ENCODE data around the gene KIF5A.
A peak's percentile ranks its signal among the peaks of the same experiment; 100 is the strongest.

The KIF5A gene

DNA sequence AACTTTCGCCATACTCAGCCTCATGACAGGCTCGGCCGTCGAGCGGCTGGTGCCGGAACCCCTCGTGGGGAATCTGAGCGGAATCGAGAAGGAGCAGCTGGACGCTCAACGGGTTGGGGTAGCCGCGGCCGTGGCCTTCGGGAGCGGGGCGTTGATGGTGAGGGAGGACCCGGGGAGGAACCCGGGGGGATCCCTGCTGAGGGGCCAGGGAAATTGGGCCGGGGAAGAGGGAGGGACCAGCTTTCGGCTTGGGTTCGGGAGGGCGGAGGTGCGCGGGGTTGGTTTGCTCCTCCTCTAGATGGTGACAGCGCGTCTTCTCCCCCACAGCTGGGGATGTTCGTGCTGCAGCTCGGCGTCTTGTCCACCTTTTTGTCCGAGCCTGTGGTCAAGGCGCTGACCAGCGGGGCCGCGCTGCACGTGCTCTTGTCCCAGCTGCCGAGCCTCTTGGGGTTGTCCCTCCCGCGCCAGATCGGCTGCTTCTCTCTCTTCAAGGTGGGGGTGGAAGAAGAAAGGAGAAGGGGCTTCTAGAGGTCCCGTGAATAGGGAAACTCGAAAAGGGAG lies 71.2 kb downstream of the KIF5A start:
- TF ChIP-seq, protein P1, sequence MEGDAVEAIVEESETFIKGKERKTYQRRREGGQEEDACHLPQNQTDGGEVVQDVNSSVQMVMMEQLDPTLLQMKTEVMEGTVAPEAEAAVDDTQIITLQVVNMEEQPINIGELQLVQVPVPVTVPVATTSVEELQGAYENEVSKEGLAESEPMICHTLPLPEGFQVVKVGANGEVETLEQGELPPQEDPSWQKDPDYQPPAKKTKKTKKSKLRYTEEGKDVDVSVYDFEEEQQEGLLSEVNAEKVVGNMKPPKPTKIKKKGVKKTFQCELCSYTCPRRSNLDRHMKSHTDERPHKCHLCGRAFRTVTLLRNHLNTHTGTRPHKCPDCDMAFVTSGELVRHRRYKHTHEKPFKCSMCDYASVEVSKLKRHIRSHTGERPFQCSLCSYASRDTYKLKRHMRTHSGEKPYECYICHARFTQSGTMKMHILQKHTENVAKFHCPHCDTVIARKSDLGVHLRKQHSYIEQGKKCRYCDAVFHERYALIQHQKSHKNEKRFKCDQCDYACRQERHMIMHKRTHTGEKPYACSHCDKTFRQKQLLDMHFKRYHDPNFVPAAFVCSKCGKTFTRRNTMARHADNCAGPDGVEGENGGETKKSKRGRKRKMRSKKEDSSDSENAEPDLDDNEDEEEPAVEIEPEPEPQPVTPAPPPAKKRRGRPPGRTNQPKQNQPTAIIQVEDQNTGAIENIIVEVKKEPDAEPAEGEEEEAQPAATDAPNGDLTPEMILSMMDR (IDR thresholded peaks at IDR 0.05; ENCODE audit: low read depth, low read length, missing control alignments): no peak
- DNase-seq (ENCODE audit: extremely low read depth, low read depth): no peak
- peak overlapping the region; percentile 29 for H3K4me3 ChIP-seq (replicated peaks; ENCODE audit: low read depth, low read length)

- H3K4me3 ChIP-seq (replicated peaks; ENCODE audit: low read depth, low read length): peak overlapping the region; percentile 29
- TF ChIP-seq, protein P1 (IDR thresholded peaks at IDR 0.05; ENCODE audit: low read depth, low read length, missing control alignments): peak; percentile 89
- DNase-seq (ENCODE audit: extremely low read depth, low read depth): no peak
Observed at GRCh38 chr12:57621497-57622292, 71.9 kb downstream of the KIF5A start.

DNA sequence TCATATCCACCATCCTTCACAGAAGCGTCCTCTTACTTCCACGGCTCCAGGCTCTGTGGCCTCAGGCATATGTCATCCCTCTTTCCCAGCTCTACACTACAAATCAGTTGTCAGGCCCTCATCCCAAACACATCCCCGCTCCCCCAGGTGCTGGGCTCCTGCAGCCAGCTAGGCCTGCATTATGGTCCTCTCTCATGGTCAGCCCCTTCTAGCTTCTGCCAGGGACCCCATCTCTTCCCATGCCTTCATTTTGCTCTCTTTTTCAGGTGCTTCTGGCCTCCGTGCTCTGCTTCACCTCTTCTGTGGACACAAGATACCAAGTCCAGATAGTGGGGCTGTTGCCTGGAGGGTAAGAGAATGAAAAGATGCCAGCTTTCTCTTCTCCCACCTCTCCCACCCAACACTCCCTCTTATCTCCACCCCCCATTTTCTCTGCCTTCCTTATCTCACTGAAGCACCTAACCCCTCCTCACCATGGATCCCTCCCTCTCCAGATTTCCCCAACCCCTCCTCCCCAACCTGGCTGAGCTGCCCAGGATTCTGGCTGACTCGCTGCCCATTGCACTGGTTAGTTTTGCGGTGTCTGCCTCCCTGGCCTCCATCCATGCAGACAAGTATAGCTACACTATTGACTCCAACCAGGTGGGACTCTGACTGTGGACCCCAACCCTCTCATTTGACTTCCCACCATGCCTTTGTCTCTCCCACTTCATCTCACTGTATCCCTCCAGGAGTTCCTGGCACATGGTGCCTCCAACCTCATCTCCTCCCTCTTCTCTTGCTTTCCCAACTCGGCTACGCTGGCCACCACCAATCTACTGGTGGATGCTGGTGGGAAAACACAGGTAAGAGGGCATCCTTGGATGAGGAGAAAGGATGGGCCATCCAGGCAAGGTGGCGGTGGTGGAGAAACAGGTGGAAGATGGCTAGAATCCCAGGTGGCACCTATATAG lies 72.7 kb downstream of the KIF5A start:
- no peak for DNase-seq (ENCODE audit: extremely low read depth, low read depth)
- TF ChIP-seq, protein P1 (IDR thresholded peaks at IDR 0.05; ENCODE audit: low read depth, low read length, missing control alignments): no peak
- no peak overlapping the region for H3K4me3 ChIP-seq (replicated peaks; ENCODE audit: low read depth, low read length)

DNA sequence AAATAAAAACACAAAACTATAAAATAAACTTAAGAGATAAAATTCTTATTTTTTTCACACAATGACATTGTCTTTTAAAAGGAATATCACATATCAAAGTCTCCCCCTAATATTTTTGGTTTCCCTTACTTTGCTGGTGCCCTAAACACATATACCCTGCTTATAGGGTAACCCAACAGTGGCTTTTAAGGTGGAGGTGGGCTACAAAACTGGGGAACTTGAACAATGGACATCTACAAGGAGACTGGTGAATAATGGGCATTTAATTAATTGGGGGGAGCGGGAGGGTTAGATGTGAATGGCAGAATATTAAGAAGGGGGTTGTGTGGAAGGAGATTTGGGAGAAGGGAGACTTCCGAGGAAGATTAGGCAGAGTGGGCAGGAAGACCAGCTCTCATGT lies 73.5 kb downstream of the KIF5A start:
- no peak overlapping the region for H3K4me3 ChIP-seq (replicated peaks; ENCODE audit: low read depth, low read length)
- TF ChIP-seq, protein P1 (IDR thresholded peaks at IDR 0.05; ENCODE audit: low read depth, low read length, missing control alignments): no peak
- DNase-seq (ENCODE audit: extremely low read depth, low read depth): no peak

DNA sequence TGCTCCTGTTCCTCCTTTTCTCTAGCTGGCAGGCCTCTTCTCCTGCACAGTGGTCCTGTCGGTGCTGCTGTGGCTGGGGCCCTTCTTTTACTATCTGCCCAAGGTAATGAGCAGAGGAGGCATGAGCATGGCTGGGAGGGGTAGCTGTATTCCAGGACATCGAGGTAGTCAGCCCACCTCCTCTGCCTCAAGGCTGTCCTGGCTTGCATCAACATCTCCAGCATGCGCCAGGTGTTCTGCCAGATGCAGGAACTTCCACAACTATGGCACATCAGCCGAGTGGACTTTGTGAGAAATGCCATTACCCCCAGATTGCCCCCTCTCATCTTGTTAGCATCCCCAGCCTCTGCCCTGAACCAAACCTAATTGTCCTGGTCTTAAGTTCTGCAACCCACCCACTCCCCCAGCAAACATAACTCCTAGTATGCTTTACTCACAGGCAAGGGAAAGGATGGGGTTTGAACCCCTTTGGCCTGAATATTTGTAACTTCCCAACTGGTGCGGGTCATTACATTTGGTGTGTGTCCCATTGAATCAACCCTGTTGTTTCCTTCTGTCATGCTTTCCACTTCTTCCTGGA lies 74.1 kb downstream of the KIF5A start:
- TF ChIP-seq, protein P1 (IDR thresholded peaks at IDR 0.05; ENCODE audit: low read depth, low read length, missing control alignments): no peak
- DNase-seq (ENCODE audit: extremely low read depth, low read depth): no peak
- H3K4me3 ChIP-seq (replicated peaks; ENCODE audit: low read depth, low read length): no peak overlapping the region

DNA sequence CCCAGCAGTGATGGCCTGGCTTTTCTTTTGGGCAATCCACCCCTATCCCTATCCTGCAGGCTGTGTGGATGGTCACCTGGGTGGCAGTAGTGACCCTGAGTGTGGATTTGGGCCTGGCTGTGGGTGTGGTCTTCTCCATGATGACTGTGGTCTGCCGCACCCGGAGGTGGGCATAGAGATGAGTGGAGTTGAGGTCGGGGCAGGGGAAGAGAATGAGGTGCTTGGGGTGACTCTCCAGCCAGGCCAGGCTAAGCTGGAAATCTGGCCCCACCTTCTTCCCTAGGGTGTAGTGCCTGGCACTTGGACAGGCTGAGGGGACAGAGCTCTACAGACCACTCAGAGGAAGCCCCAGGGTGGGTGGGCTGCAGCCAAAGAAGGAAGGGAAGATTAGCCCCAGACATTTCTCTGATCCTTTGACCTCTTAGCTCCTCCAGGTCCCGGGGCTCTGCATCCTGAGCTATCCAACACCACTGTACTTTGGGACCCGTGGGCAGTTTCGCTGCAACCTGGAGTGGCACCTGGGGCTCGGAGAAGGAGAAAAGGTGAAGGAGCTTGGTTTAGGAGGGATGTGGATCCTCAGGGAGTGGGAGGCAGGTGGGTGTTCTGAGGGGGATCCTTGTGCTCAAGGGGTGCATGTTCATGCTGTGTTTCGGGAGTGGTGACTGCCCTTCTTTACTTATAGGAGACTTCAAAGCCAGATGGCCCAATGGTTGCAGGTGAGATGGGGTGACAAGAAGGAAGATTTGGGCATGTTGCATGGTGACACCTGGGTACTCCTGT lies 74.8 kb downstream of the KIF5A start:
- H3K4me3 ChIP-seq (replicated peaks; ENCODE audit: low read depth, low read length): no peak overlapping the region
- DNase-seq (ENCODE audit: extremely low read depth, low read depth): no peak
- TF ChIP-seq, protein P1 (IDR thresholded peaks at IDR 0.05; ENCODE audit: low read depth, low read length, missing control alignments): no peak

Data from HFF-Myc (cell line).